ENCODE measurements around the gene OTX2.

The OTX2 gene

DNA sequence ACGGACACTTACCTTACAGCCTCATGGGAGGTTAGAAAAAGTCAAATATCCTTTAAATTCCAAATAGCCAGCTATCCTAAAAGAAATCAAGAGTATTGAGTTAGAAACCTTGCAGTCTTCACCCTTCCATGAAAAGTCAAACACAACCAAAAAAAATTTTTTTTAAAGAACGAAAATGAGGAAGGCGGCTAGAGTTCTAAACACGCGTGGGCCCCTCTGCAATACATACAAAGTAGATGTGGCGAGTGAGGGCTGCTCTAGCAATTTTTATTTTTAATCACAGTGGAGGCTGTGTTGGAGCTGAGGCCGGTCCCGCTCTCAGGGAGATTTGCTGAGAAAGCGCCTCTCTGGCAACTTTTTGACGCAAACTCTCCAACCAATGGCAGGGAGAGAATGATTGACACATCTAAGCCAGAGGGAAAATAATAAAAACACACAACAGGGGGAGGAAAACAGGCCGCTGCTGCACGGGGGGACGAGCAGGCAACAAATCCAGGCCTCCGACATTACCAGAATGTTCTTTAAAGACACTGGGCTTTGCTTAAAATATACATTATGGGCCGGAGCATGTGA lies at the start of gene OTX2:
Gene OTX2, minus strand, starts transcription at position 333 of the 573 bp plus-strand sequence. CDS start 5,023 bp downstream, outside the sequence.
- no peak for DNase-seq

DNA sequence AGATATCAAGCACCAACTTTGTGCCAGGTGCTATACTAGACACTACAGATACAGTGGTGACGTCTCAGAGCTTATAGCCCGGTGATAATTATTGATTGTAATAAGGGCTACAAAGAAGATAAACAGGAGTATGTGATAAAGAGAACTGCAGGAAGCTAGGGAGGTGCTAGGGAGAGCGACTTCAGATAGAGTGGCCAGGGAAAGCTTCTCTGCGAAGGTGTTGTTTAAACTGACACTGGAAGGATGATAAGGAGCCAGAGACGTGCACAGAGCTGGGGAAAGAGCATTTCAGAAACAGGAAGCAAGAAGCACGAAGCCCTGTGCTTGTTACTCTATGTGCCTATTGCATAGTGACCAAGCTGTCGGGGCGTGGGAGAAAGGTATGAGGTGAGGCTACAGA lies 48.1 kb upstream of the OTX2 start:
- DNase-seq: no peak

DNA sequence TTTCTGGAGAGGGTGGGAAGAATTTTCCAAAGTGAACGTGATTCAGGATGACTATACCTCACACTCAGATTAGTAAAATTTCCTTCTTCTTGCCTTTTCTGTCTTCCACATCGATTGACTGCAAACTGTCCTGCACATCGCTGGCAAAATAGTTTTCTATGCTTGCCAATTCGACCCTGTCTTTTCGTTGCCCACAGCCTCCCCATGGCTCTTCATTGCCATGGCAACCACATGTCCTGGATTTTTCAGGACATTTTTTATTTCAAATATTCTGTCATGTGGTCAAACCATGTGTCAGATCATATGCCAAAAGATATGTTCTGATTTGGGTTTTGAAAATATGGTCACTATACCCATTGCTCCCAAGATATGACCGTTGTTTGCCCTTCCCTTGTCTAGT lies 46.9 kb upstream of the OTX2 start:
- no peak for DNase-seq

DNA sequence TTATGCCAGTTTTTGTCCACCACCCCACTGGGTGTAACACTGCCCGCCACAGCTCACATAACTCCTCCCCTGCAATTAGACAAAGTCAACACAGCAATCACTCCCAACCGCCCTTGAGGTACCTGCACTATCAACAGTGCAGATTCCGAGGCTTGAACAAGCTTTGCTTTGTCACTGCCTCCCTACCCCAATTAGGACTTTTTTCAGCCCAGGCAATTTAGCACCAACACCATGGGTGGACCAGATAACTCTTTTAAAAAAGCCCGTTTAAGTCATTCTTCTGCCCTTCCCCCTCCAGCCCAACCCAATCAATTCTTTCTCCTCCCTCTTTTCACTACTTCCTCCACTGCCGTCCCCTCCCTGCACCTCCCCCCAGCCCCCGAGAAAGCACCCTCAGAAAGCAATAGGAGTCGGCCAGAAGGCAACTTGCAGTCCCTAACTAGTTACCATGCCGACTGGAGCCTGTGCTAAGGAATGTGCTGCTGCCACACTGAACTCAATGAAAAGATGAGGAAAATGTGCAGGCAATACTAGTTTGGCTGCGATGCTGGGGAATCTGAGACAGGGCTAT lies 45.7 kb upstream of the OTX2 start:
- no peak for DNase-seq

DNA sequence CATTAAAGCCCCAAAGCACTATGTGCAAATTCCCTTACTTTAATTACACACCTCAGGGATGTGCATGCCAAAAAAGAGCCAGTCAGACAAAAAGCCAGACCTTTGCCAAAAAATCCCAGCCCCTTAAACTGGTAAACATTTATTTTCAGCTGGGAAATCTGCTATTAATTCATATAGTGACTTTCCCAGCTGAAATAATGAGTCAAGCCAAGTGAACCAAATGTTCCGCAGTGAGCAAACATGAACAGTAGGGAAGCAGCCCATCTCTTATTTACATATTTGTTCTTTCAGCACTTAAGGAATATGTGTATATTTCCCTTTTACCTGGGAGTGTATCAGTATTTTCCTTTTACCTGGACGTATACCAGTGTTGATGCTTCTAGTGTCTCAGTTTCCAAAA lies 44.0 kb upstream of the OTX2 start:
- DNase-seq: no peak

GRCh38 chr14:56846970-56847930 lies 37.0 kb upstream of the OTX2 start:
- no peak for DNase-seq

DNA sequence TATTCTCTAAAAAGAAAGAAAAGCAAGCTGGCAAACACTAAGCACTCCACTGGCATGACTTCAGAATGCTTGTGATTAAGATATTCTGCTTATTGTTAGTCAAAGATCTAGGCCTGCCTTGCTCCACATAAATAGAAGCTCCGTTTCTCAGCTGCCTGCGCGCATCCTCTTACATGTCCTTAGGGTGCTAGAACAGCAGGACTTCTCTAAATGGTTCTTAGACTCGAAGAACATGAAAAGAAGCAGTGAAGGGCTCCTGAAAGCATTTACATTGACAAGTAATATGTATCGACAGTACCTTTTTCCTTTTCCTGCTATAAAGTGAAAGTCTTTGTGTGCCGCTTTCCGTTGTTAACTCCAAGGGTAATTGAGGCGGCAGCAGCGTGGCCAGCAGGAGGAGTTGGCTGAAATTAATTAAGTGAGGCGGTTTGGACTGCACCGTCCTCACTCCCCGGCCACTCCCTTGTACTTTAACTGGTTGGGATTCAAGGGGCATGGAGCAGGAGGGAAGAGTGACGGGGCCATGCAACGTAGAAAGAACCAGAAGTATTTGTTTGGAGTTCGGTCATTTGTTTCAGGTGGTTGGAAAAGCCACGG lies 34.2 kb upstream of the OTX2 start:
- DNase-seq: no peak

- DNase-seq: no peak
Measured at GRCh38 chr14:56841611-56842010, 31.3 kb upstream of the OTX2 start.

GRCh38 chr14:56840221-56840620 lies 29.9 kb upstream of the OTX2 start:
- no peak for DNase-seq

GRCh38 chr14:56829151-56829550 lies 18.9 kb upstream of the OTX2 start:
- no peak for DNase-seq

- DNase-seq: no peak
Measured at GRCh38 chr14:56826214-56826613, 15.9 kb upstream of the OTX2 start.

GRCh38 chr14:56821805-56822610 lies 11.7 kb upstream of the OTX2 start:
- no peak for DNase-seq

- no peak for DNase-seq
Measured at GRCh38 chr14:56821177-56821576, 10.9 kb upstream of the OTX2 start.

- no peak for DNase-seq
Measured at GRCh38 chr14:56817396-56817921, 7.2 kb upstream of the OTX2 start.

DNA sequence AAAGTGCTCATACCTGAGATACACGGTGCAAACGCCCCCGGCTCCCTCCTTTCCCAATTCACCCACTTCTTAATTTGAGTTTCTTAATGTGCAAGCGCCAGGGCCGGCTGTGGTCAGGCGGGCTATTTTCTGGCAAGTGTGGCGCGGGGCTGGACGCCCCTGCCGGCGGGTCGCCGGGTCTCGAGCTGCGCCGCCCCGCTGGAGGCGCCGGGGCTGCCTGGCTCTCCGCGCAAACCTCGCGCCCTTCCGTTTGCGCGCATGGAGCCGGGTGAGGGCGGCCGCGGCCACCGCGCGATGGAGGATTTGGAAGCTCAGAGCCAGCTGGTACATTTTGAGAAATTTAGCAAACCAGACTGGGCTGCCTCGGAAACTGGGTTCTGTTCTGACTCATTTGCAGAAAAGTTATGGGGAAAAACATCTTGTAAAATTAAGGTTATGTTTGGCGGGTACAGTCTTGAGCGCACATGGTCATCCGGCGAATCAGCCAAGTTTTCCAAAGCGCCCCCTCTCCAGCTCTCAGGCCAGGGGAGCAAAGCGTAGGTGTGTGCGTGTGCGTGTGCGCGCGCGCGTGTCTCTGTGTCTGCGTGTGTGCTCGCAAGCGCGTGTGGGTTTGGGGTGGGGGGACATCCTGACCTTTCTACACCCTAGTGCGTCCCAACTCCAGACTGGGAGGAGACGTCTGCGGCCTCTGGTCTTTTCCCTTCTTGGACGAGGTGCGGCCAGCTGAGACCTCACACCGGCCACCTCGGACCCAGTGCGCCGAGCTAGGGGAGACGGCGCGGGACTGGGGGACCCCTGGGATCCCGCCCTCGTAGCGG lies 6.5 kb upstream of the OTX2 start:
- no peak for DNase-seq

DNA sequence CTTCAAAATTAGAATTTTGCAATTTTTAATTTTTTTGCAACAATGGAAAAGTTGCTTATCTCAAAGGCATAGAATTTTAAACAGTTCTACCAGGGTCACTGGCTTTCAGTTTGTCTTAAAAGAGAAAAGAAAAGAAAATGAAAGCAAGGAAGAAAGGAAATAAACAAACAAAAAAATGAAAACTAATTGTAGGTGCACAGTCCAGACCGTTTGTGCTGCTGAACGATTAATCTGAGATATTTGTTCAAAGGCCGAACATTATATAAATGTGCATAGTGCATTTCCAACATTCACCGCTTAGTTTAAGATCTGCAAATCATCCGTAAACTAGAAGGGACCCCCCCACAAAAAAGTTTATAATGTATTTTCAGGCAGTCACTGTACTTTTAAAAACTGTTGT lies 5.5 kb upstream of the OTX2 start:
- no peak for DNase-seq

DNA sequence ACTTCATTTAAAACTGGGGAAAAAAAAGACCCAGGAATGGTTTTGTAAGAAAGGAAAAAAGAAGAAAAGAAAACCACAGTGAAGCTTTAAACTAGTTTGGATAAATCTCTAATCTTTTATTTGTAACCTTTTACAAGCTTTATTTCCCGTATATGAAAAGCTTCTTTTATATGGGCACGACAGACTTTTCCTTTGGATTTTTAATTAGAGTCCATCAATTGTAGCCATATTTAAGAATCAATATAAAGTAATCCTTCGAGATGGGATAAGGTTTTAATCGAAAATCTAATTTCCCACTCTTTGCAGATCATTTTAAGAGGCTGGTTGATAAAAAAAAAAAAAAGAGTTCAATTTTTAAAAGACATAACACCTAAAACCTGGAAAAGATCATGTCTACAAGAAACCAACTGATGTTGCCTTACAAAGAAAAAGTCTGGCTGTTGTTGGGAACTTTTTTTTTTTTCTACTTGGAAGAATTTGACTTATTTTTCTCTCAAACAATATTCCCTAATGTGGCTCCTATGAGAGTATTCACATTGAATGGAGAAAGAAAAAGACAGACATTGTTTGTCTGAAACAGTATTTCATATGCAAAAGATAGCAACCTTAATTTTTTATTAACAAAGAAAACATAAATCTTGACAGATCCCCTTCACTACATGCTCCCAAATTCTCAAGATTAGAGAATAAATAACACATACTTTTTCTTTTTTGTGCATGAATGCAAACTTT lies 4.9 kb upstream of the OTX2 start:
- no peak for DNase-seq

- no peak for DNase-seq
Measured at GRCh38 chr14:56814519-56814959, 4.3 kb upstream of the OTX2 start.

- DNase-seq: no peak
Measured at GRCh38 chr14:56813143-56813551, 2.9 kb upstream of the OTX2 start.

GRCh38 chr14:56812364-56813141 lies 2.3 kb upstream of the OTX2 start:
- no peak for DNase-seq

Data from GDM1 (cell line).